ENCODE data around the gene ADAMTS12.

The ADAMTS12 gene

DNA sequence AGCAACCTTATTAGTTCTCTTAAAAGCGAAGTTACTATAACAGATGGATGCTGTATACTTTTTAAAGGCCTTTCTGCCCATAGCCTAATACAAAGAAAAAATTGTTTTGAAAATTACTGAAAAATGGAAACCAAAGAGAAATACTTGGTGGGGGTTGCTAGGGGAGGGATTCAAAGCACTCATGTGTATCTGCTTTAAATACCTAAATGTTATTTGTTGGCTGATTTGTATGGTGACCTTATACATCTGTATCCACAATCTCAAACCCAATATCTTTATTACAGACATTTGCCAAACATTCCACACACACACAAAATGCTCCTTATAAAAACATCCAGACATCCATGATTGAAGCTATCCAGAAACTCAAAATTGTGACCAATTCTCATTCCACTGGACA lies 172.0 kb downstream of the ADAMTS12 start:
- TF ChIP-seq ZFP30 (CRISPR knock-in tag; IDR thresholded peaks at IDR 0.05), result no peak
- ATAC-seq, result no peak

DNA sequence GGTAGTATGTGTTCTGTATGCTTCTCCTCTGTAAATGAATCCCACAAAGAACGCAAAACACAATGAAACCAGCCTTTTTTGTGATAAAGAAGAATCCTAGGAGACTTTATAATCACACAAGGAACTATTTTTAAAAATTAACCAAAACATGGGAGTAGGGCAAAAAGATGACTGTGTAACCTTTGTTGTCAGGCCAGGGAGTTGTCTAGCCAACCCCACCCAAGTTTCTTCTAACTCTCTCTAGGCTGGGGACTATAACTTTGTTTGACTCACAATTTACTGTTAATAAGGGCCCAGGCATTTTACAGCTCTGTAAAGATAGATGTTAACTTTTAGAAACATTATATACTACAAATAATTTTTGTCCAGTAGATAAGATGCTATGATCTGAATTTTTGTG lies 176.1 kb downstream of the ADAMTS12 start:
- no peak for TF ChIP-seq CSDC2 (CRISPR knock-in tag; IDR thresholded peaks at IDR 0.05)
- TF ChIP-seq TCF4 (CRISPR knock-in tag; IDR thresholded peaks at IDR 0.05; ENCODE audit: borderline replicate concordance), result no peak
- no peak for TF ChIP-seq PPARA (CRISPR knock-in tag; IDR thresholded peaks at IDR 0.05; ENCODE audit: borderline replicate concordance)

DNA sequence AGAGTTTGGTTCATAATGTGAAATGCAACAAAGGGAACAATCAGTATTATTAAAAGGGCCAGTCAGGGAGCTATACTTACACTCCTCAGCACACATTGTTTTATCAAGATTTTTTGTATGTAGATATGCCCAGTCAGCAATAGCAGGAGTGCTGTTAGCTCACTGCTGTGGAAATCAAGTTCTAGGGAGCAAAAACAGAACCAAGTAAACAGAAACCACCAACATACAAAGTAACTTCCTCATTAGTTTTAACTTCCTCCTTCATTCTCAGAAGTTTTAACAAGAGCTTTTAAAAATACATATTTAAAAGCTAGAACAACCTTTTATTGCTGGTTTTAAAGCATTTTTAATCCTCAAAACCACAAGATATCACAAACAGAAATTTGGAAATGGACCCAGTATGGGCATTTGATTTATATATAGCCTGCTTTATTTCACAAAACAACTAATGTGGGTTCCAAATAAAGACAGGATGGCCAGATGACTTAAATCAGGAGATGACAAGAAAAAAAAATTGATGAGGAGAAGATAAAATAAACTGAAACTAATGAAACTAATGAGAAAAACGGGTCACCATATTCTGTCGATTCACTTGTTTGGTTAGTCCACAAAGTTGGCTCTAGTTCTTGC lies 178.5 kb downstream of the ADAMTS12 start:
- TF ChIP-seq ISL1 (CRISPR knock-in tag; IDR thresholded peaks at IDR 0.05) (no peak), ZNF565 (CRISPR knock-in tag; conservative IDR thresholded peaks at IDR 0.05; ENCODE audit: low read depth) (no peak), PPARA (CRISPR knock-in tag; IDR thresholded peaks at IDR 0.05; ENCODE audit: borderline replicate concordance) (no peak), CSDC2 (CRISPR knock-in tag; IDR thresholded peaks at IDR 0.05) (no peak), BACH2 (CRISPR knock-in tag; IDR thresholded peaks at IDR 0.05; ENCODE audit: borderline replicate concordance) (no peak)
- TF ChIP-seq, protein P1, sequence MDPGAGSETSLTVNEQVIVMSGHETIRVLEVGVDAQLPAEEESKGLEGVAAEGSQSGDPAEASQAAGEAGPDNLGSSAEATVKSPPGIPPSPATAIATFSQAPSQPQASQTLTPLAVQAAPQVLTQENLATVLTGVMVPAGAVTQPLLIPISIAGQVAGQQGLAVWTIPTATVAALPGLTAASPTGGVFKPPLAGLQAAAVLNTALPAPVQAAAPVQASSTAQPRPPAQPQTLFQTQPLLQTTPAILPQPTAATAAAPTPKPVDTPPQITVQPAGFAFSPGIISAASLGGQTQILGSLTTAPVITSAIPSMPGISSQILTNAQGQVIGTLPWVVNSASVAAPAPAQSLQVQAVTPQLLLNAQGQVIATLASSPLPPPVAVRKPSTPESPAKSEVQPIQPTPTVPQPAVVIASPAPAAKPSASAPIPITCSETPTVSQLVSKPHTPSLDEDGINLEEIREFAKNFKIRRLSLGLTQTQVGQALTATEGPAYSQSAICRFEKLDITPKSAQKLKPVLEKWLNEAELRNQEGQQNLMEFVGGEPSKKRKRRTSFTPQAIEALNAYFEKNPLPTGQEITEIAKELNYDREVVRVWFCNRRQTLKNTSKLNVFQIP (CRISPR knock-in tag; IDR thresholded peaks at IDR 0.05; ENCODE audit: borderline replicate concordance, low read depth), result no peak
- TF ChIP-seq, protein P2, sequence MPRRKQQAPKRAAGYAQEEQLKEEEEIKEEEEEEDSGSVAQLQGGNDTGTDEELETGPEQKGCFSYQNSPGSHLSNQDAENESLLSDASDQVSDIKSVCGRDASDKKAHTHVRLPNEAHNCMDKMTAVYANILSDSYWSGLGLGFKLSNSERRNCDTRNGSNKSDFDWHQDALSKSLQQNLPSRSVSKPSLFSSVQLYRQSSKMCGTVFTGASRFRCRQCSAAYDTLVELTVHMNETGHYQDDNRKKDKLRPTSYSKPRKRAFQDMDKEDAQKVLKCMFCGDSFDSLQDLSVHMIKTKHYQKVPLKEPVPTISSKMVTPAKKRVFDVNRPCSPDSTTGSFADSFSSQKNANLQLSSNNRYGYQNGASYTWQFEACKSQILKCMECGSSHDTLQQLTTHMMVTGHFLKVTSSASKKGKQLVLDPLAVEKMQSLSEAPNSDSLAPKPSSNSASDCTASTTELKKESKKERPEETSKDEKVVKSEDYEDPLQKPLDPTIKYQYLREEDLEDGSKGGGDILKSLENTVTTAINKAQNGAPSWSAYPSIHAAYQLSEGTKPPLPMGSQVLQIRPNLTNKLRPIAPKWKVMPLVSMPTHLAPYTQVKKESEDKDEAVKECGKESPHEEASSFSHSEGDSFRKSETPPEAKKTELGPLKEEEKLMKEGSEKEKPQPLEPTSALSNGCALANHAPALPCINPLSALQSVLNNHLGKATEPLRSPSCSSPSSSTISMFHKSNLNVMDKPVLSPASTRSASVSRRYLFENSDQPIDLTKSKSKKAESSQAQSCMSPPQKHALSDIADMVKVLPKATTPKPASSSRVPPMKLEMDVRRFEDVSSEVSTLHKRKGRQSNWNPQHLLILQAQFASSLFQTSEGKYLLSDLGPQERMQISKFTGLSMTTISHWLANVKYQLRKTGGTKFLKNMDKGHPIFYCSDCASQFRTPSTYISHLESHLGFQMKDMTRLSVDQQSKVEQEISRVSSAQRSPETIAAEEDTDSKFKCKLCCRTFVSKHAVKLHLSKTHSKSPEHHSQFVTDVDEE (CRISPR knock-in tag; IDR thresholded peaks at IDR 0.05), result no peak

More for the DNA sequence above, 176.1 kb downstream of the ADAMTS12 start:
- ATAC-seq, result no peak

DNA sequence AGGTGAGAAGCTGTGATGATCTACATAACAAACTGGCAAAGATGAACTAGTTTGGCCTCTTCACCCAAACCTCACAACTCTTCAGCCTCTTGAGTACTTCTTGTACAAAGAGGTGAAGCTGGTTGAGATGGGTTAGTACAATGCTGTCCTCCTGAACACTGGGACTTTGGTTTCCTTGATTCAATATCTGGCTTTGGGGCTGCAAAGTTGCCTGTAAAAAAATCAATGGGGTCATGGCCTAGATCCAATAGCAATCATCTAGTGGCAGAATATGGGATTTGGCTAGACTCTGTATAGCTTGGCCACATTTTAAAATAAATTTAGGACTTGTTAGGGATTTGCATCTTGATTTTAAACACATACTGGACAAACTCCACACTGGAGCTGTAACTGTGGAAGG lies 179.1 kb downstream of the ADAMTS12 start:
- ATAC-seq, result no peak
- TF ChIP-seq TCF4 (CRISPR knock-in tag; IDR thresholded peaks at IDR 0.05; ENCODE audit: borderline replicate concordance) (no peak), BACH2 (CRISPR knock-in tag; IDR thresholded peaks at IDR 0.05; ENCODE audit: borderline replicate concordance) (no peak), ZNF70 (CRISPR knock-in tag; IDR thresholded peaks at IDR 0.05) (no peak), ZNF565 (CRISPR knock-in tag; conservative IDR thresholded peaks at IDR 0.05; ENCODE audit: low read depth) (no peak), ESRRG (CRISPR knock-in tag; IDR thresholded peaks at IDR 0.05) (no peak), ZFP30 (CRISPR knock-in tag; IDR thresholded peaks at IDR 0.05) (no peak), PPARA (CRISPR knock-in tag; IDR thresholded peaks at IDR 0.05; ENCODE audit: borderline replicate concordance) (no peak), OSR1 (CRISPR knock-in tag; IDR thresholded peaks at IDR 0.05) (no peak), ZC3H10 (CRISPR knock-in tag; IDR thresholded peaks at IDR 0.05) (no peak)
- TF ChIP-seq, protein P3, sequence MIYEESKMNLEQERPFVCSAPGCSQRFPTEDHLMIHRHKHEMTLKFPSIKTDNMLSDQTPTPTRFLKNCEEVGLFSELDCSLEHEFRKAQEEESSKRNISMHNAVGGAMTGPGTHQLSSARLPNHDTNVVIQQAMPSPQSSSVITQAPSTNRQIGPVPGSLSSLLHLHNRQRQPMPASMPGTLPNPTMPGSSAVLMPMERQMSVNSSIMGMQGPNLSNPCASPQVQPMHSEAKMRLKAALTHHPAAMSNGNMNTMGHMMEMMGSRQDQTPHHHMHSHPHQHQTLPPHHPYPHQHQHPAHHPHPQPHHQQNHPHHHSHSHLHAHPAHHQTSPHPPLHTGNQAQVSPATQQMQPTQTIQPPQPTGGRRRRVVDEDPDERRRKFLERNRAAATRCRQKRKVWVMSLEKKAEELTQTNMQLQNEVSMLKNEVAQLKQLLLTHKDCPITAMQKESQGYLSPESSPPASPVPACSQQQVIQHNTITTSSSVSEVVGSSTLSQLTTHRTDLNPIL (CRISPR knock-in tag; IDR thresholded peaks at IDR 0.05; ENCODE audit: low read depth), result no peak
- TF ChIP-seq, protein P1 (CRISPR knock-in tag; IDR thresholded peaks at IDR 0.05; ENCODE audit: borderline replicate concordance, low read depth), result no peak
- TF ChIP-seq, protein P2 (CRISPR knock-in tag; IDR thresholded peaks at IDR 0.05), result no peak

More for the DNA sequence above, 178.5 kb downstream of the ADAMTS12 start:
- ATAC-seq, result no peak

All from SK-N-SH treated with all-trans-retinoic acid at 6 μM for 48 hours (cell line).